ENCODE data around the gene PLGLB2. TPM values are rescaled to one million over a fixed set of nuclear protein-coding genes. Genes with fewer than 3 reads are reported as not detected.
"Not testable (repeated sequence)": the region's sequence is repeated elsewhere in the genome, so short reads cannot be mapped to it uniquely, and the experiment has no call there.

The PLGLB2 gene
- polyA plus RNA-seq, 2 donors = 4.9 TPM; not detected in 1

GRCh38 chr2:87750560-87750959, 2.7 kb downstream of the PLGLB2 start:
- 91 to 92% methylated on average over 1 to 7 of the region's 11 CpGs for WGBS, 2 donors
- H3K27ac ChIP-seq (ENCODE audit: low read depth in 2 of 2, low read length in 1 of 2); H3K9me3 ChIP-seq (ENCODE audit: control insufficient read depth in 2 of 2, insufficient read depth in 1 of 2, low read depth in 1 of 2, low read length in 1 of 2); H3K36me3 ChIP-seq (ENCODE audit: control insufficient read depth in 2 of 2, insufficient read depth in 2 of 2, low read length in 1 of 2); H3K27me3 ChIP-seq (ENCODE audit: control insufficient read depth in 1 of 2, insufficient read depth in 2 of 2, low read length in 2 of 2); H3K4me1 ChIP-seq (ENCODE audit: control insufficient read depth in 2 of 2, insufficient read depth in 2 of 2, low read length in 1 of 2); H3K4me3 ChIP-seq (ENCODE audit: low read depth in 1 of 2, low read length in 2 of 2): not testable (repeated sequence)

- H3K4me3 ChIP-seq (ENCODE audit: low read depth in 1 of 2, low read length in 2 of 2); H3K9me3 ChIP-seq (ENCODE audit: control insufficient read depth in 2 of 2, insufficient read depth in 1 of 2, low read depth in 1 of 2, low read length in 1 of 2); H3K36me3 ChIP-seq (ENCODE audit: control insufficient read depth in 2 of 2, insufficient read depth in 2 of 2, low read length in 1 of 2); H3K27ac ChIP-seq (ENCODE audit: low read depth in 2 of 2, low read length in 1 of 2); H3K27me3 ChIP-seq (ENCODE audit: control insufficient read depth in 1 of 2, insufficient read depth in 2 of 2, low read length in 2 of 2); H3K4me1 ChIP-seq (ENCODE audit: control insufficient read depth in 2 of 2, insufficient read depth in 2 of 2, low read length in 1 of 2): not testable (repeated sequence)
- WGBS, 2 donors = 43 to 49% methylated on average over 3 of the region's 4 CpGs
These were observed 6.9 kb downstream of the PLGLB2 start for GRCh38 chr2:87754759-87755158.

Other genes with a start within 250 kb of the PLGLB2 start
- under 1 TPM; 0.33 to 0.84 TPM for gene RGPD2, start 77.7 kb downstream of the PLGLB2 start, polyA plus RNA-seq

Measured in esophagus (tissue), 2 donors.